Effector memory CD4-positive, alpha-beta T cell (primary cell): ENCODE data around the gene BNC2.

ENCODE experiments used
- DNase-seq, 3 donors: peaks; one replicate each; pipeline ENCODE4 v3.0.0-alpha.2; 2020
- H3K27ac ChIP-seq: 2 replicates; pipeline ENCODE4 v1.7.0; 2013; ENCODE audit warnings: mild to moderate bottlenecking, low read length, moderate library complexity; ENCODE audit not compliant: insufficient read depth, poor library complexity, severe bottlenecking
- H3K27me3 ChIP-seq: replicated peaks from 2 replicates; pipeline ENCODE4 v1.7.0; 2013; ENCODE audit warnings: mild to moderate bottlenecking, low read length; ENCODE audit not compliant: insufficient read depth, control insufficient read depth, poor library complexity, severe bottlenecking
- H3K36me3 ChIP-seq: 2 replicates; pipeline ENCODE4 v1.7.0; 2013; ENCODE audit warnings: mild to moderate bottlenecking, low read length, moderate library complexity; ENCODE audit not compliant: control insufficient read depth, insufficient read depth
- H3K4me1 ChIP-seq: 2 replicates; pipeline ENCODE4 v1.7.0; 2013; ENCODE audit warnings: low read length, mild to moderate bottlenecking; ENCODE audit not compliant: control insufficient read depth, insufficient read depth, poor library complexity, severe bottlenecking
- H3K4me3 ChIP-seq: 2 replicates; pipeline ENCODE4 v1.7.0; 2013; ENCODE audit warnings: low read length, low read depth, mild to moderate bottlenecking; ENCODE audit not compliant: insufficient read depth, poor library complexity, severe bottlenecking
- H3K9me3 ChIP-seq: 2 replicates; pipeline ENCODE4 v1.7.0; 2013; ENCODE audit warnings: mild to moderate bottlenecking, low read length, moderate library complexity; ENCODE audit not compliant: control insufficient read depth

The BNC2 gene

GRCh38 chr9:16370647-16371046 lies 499.8 kb downstream of the BNC2 start:
- Histone ChIP-seq H3K4me3 (no peak overlapping the region), H3K9me3 (no peaks in the 10 kb centered on the region), H3K27me3 (no peaks in the 10 kb centered on the region), H3K27ac (no peak overlapping the region), H3K4me1 (no peaks in the 10 kb centered on the region), H3K36me3 (no peaks in the 10 kb centered on the region)
- DNase-seq, result no peak

DNA sequence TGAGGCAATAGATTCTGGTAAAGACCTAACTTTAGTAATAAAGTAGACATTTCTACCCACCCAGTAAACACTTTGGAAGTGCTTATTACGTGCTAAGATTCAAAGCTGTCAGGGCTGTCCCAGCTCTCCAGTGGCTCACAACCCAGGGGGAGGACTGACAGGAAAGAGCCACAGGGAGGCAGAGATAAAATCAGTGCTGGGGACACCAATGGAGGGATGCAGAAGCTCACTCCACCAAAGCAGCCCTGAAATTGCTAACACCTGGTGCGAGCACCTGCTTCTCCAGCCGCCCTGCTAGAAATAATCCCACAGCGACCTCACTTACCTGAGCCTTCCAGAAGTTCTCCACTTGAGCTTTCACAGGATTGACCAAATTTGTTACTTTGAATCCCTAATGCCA lies 501.0 kb downstream of the BNC2 start:
- DNase-seq, result no peak

DNA sequence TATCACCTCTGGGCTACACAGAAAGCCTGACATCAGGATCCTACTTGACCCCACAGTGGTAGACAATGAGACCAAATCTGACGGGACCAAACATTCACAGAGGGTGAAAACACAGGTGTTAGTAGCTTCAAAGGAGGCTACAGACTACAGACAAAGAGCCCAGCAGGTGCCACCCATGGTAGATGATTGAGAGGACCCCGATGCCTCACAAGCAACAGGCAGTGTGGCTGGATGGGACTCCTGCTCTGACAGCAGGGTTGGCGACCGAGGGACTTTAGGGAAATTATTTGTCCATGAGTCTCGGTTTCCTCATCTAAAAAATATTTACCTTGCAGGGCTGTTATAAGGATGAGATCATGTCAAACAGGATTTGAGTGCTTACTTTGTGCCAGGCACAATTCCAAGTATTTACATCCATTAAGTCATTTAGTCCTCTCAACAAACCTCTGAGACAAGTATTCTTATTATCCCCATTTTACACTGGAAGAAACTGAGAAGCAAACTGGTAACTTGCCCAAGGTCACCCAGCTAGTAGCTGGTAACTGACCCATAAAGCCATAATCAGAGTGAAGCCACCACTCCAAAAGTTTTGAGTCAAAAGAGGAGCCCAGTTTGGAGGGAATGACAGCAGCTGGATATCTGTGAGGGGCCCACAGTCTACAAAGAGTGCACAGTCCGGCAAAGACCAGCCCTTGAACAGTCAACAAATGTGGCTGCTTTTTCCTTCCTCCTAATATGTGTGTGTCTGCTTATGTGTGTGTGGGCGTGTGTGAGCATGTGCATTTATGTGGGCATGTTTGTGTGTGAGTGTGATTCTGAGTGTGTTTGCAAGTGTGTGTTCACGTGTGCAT lies 502.0 kb downstream of the BNC2 start:
- Histone ChIP-seq H3K36me3 (no peaks in the 10 kb centered on the region), H3K27me3 (no peaks in the 10 kb centered on the region), H3K4me1 (no peaks in the 10 kb centered on the region), H3K4me3 (no peak overlapping the region), H3K9me3 (no peaks in the 10 kb centered on the region), H3K27ac (no peak overlapping the region)
- DNase-seq, result no peak

More for the DNA sequence above, 501.0 kb downstream of the BNC2 start:
- Histone ChIP-seq H3K27me3 (no peaks in the 10 kb centered on the region), H3K27ac (no peak overlapping the region), H3K4me3 (no peak overlapping the region), H3K36me3 (no peaks in the 10 kb centered on the region), H3K4me1 (no peaks in the 10 kb centered on the region), H3K9me3 (no peaks in the 10 kb centered on the region)

DNA sequence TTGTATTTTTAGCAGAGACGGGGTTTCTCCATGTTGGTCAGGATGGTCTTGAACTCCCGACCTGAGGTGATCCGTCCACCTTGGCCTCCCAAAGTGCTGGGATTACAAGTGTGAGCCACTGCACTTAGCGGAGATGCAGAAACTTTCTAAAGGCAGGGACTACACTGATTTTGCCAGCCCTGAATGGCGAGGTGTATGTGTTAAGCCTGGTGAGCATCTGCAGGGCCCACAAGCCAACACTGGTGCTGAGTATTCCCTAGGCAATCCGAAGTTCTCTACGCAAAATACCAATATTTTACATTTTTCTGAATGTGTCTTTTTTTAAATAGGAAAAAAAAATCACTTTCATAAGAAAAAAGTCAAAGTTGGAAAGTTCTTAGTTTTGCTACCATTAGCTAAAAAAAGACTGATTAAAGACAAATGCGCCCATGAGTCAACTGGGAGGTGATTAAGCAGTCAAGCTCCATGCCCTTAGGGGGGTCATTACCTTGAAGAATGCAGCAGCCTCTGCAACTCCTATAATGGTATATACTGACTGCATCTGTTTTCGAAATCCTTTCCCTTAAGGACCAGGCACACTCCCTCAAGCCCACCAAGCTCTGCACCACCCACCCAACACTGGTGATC lies 502.8 kb downstream of the BNC2 start:
- H3K36me3 ChIP-seq, result no peaks in the 10 kb centered on the region
- no peaks in the 10 kb centered on the region for H3K4me1 ChIP-seq
- DNase-seq, result no peak
- H3K27ac ChIP-seq, result no peak overlapping the region
- H3K27me3 ChIP-seq, result no peaks in the 10 kb centered on the region
- H3K9me3 ChIP-seq, result no peaks in the 10 kb centered on the region
- no peak overlapping the region for H3K4me3 ChIP-seq

DNA sequence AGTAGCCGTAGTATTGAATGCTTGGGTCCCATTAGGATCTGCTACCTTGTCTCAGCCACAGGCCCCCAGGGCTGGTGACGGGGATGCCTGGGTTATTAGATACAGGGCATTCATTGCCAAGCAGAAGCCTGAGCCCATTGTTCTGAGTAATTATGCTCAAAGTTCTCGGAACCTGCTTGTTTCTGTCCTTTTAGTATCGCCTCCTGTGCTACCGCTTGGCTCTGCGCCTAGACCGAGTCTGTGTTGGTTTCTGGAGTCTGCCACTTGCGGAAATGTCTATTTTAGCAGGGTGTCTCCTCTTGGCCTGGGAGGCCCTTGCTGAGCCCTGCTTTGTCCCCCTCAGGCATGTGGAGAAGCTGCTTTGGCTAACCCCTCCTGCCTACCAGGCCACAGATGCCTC lies 506.1 kb downstream of the BNC2 start:
- Histone ChIP-seq H3K27ac (no peak overlapping the region), H3K27me3 (no peaks in the 10 kb centered on the region), H3K4me3 (no peak overlapping the region), H3K36me3 (no peaks in the 10 kb centered on the region), H3K4me1 (no peaks in the 10 kb centered on the region), H3K9me3 (no peaks in the 10 kb centered on the region)
- no peak for DNase-seq

- H3K27me3 ChIP-seq, result no peaks in the 10 kb centered on the region
- DNase-seq, result no peak
- no peak overlapping the region for H3K4me3 ChIP-seq
- no peak overlapping the region for H3K27ac ChIP-seq
- H3K9me3 ChIP-seq, result no peaks in the 10 kb centered on the region
- H3K36me3 ChIP-seq, result no peaks in the 10 kb centered on the region
- H3K4me1 ChIP-seq, result no peaks in the 10 kb centered on the region
Observed at GRCh38 chr9:16363916-16364315, 506.6 kb downstream of the BNC2 start.

- H3K27me3 ChIP-seq, result no peaks in the 10 kb centered on the region
- no peaks in the 10 kb centered on the region for H3K9me3 ChIP-seq
- no peak for DNase-seq
- no peaks in the 10 kb centered on the region for H3K4me1 ChIP-seq
- H3K27ac ChIP-seq, result no peak overlapping the region
- no peak overlapping the region for H3K4me3 ChIP-seq
- H3K36me3 ChIP-seq, result no peaks in the 10 kb centered on the region
Observed at GRCh38 chr9:16363073-16363781, 507.2 kb downstream of the BNC2 start.

- Histone ChIP-seq H3K27me3 (no peaks in the 10 kb centered on the region), H3K27ac (no peak overlapping the region), H3K9me3 (no peaks in the 10 kb centered on the region), H3K4me1 (no peaks in the 10 kb centered on the region), H3K36me3 (no peaks in the 10 kb centered on the region), H3K4me3 (no peak overlapping the region)
- no peak for DNase-seq
Observed at GRCh38 chr9:16361939-16362338, 508.5 kb downstream of the BNC2 start.

DNA sequence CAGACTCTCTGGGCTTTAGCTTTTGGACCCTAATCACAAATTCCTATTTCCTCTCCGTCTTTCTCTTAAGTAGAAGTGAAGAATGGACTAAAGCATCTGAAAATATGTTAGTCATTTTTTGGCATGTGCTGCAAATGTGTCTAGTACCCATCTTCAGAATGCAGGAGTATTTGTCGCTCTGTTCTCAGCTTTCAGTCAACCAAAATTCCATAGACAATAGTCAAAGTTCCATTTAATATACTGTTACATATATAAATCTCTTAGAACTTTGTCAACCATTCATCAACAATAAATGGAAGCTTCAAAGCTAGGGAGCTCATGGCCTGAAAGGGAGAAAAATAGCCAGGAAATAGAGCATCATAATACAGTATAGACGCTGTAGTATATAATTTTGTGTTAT lies 509.4 kb downstream of the BNC2 start:
- no peaks in the 10 kb centered on the region for H3K27me3 ChIP-seq
- no peaks in the 10 kb centered on the region for H3K9me3 ChIP-seq
- no peak overlapping the region for H3K4me3 ChIP-seq
- no peaks in the 10 kb centered on the region for H3K36me3 ChIP-seq
- no peak overlapping the region for H3K27ac ChIP-seq
- H3K4me1 ChIP-seq, result no peaks in the 10 kb centered on the region
- no peak for DNase-seq

DNA sequence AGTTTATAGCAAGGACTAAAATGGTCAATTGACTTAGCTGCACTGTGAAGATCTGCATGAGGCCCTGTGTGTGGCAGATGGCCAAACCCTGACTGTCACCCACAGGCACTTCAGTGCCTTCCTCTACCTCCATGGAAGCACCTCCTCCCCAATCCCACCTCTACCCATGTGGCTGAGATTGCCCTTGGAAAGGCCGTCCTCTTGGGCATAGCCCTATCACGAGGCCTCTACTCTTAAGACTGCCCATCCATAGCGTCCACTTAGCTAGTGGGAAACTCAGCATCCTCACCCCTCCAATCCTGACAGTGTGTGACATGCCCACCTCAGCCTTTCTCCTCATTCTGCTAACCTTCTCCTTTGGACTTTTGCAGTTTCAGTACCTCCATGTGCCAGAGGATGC lies 510.2 kb downstream of the BNC2 start:
- H3K36me3 ChIP-seq, result no peaks in the 10 kb centered on the region
- no peak for DNase-seq
- H3K27ac ChIP-seq, result no peak overlapping the region
- H3K4me1 ChIP-seq, result no peaks in the 10 kb centered on the region
- H3K9me3 ChIP-seq, result no peaks in the 10 kb centered on the region
- H3K27me3 ChIP-seq, result no peaks in the 10 kb centered on the region
- no peak overlapping the region for H3K4me3 ChIP-seq
